Left lobe of liver (tissue), 2 donors: ENCODE data around the gene CLASP2. TPM values are rescaled to one million over a fixed set of nuclear protein-coding genes. Genes with fewer than 3 reads are reported as not detected.

ENCODE experiments used
- ATAC-seq: fragments of 200-7000 bp; cut with Tn5 transposase; one replicate; pipeline ENCODE4 v1.9.1; 2020; ENCODE audit warnings: mild to moderate bottlenecking, moderate library complexity
- DNase-seq: peaks from one replicate; pipeline ENCODE4 v3.0.0-alpha.2; 2020; ENCODE audit warnings: low spot score
- total RNA-seq: library from RNA; stranded (reverse); gene quantifications from one replicate; pipeline ENCODE4 v1.2.1, GENCODE V29; 2021
- donor health status: DM: no; HTN: no; CAD: no; lungs with moderate emphysema.
- donor health status: DM: no; HTN: yes; CAD: no.

CLASP2 gene
- total RNA-seq, 1 donor from 2014 or later, result 16.7 TPM

GRCh38 chr3:33557279-33557678, 160.8 kb downstream of the CLASP2 start:
- ATAC-seq, result no peak

GRCh38 chr3:33547101-33547500, 171.0 kb downstream of the CLASP2 start:
- DNase-seq (no peak), ATAC-seq (no peak)

More at GRCh38 chr3:33557279-33557678, 160.8 kb downstream of the CLASP2 start:
- no peak for DNase-seq

- ATAC-seq, result no peak
- no peak for DNase-seq
These were observed 173.9 kb downstream of the CLASP2 start for GRCh38 chr3:33544126-33544525.

GRCh38 chr3:33543601-33544000, 174.5 kb downstream of the CLASP2 start:
- DNase-seq (no peak), ATAC-seq (no peak)

- DNase-seq (no peak), ATAC-seq (no peak)
These were observed 176.1 kb downstream of the CLASP2 start for GRCh38 chr3:33541918-33542317.

- ATAC-seq (no peak), DNase-seq (no peak)
These were observed 179.2 kb downstream of the CLASP2 start for GRCh38 chr3:33538678-33539339.

GRCh38 chr3:33537133-33537532, 180.9 kb downstream of the CLASP2 start:
- ATAC-seq (no peak), DNase-seq (no peak)

GRCh38 chr3:33526787-33527186, 191.3 kb downstream of the CLASP2 start:
- no peak for ATAC-seq
- no peak for DNase-seq

GRCh38 chr3:33525232-33525631, 192.8 kb downstream of the CLASP2 start:
- DNase-seq (no peak), ATAC-seq (no peak)

- ATAC-seq, result no peak
- no peak for DNase-seq
These were observed 194.9 kb downstream of the CLASP2 start for GRCh38 chr3:33523093-33523667.

- no peak for ATAC-seq
- no peak for DNase-seq
These were observed 196.3 kb downstream of the CLASP2 start for GRCh38 chr3:33521736-33522135.

GRCh38 chr3:33513262-33513863, 204.7 kb downstream of the CLASP2 start:
- DNase-seq, result no peak

GRCh38 chr3:33505027-33505426, 213.0 kb downstream of the CLASP2 start:
- DNase-seq (no peak), ATAC-seq (no peak)

More at GRCh38 chr3:33513262-33513863, 204.7 kb downstream of the CLASP2 start:
- ATAC-seq, result no peak

- no peak for ATAC-seq
- no peak for DNase-seq
These were observed 221.6 kb downstream of the CLASP2 start for GRCh38 chr3:33496449-33496848.

GRCh38 chr3:33491721-33492120, 226.3 kb downstream of the CLASP2 start:
- DNase-seq (no peak), ATAC-seq (no peak)

- DNase-seq (no peak), ATAC-seq (no peak)
These were observed 227.3 kb downstream of the CLASP2 start for GRCh38 chr3:33490641-33491241.

- no peak for ATAC-seq
- DNase-seq, result no peak
These were observed 229.4 kb downstream of the CLASP2 start for GRCh38 chr3:33488683-33489082.

GRCh38 chr3:33488246-33488645, 229.8 kb downstream of the CLASP2 start:
- ATAC-seq (no peak), DNase-seq (no peak)

GRCh38 chr3:33482111-33482521, 235.9 kb downstream of the CLASP2 start:
- no peak for DNase-seq
- peak; percentile 80 for ATAC-seq

- DNase-seq (no peak), ATAC-seq (no peak)
These were observed 243.2 kb downstream of the CLASP2 start for GRCh38 chr3:33474896-33475295.

- ATAC-seq (no peak), DNase-seq (no peak)
These were observed 244.2 kb downstream of the CLASP2 start for GRCh38 chr3:33473813-33474212.

- no peak for ATAC-seq
- DNase-seq, result no peak
These were observed 250.3 kb downstream of the CLASP2 start for GRCh38 chr3:33467786-33468185.
